Loucy (cell line): ENCODE results near the gene GPAM.

Experiments
- H2AFZ ChIP-seq: fragments of 200-600 bp; sonication (generic); 2 replicates; pipeline ENCODE4 v1.6.0; 2016; ENCODE audit warnings: antibody characterized with exemption, mild to moderate bottlenecking, low read length, moderate library complexity
- H3F3A ChIP-seq: fragments of 200-600 bp; 2 replicates; pipeline ENCODE4 v1.6.0; 2016; ENCODE audit warnings: antibody characterized with exemption, low read depth, mild to moderate bottlenecking
- H3K27me3 ChIP-seq: fragments of 200-600 bp; sonication (generic); 2 replicates; pipeline ENCODE4 v1.6.1; 2014; ENCODE audit warnings: low read length, mild to moderate bottlenecking; ENCODE audit not compliant: insufficient read depth, poor library complexity, severe bottlenecking
- H3K36me3 ChIP-seq: fragments of 200-600 bp; sonication (generic); 2 replicates; pipeline ENCODE4 v1.6.1; 2016; ENCODE audit warnings: low read length; ENCODE audit not compliant: insufficient read depth
- H3K4me1 ChIP-seq: fragments of 200-600 bp; sonication (generic); 2 replicates; pipeline ENCODE4 v1.5.1; 2014; ENCODE audit warnings: low read length, mild to moderate bottlenecking; ENCODE audit not compliant: insufficient read depth, poor library complexity, severe bottlenecking
- H3K4me2 ChIP-seq: fragments of 200-600 bp; sonication (generic); 2 replicates; pipeline ENCODE4 v1.6.0; 2014; ENCODE audit warnings: antibody characterized with exemption, low read length, low read depth, mild to moderate bottlenecking; ENCODE audit not compliant: poor library complexity, severe bottlenecking
- H3K4me3 ChIP-seq: fragments of 200-600 bp; sonication (generic); 2 replicates; pipeline ENCODE4 v1.5.1; 2014; ENCODE audit warnings: low read length, mild to moderate bottlenecking, mixed read lengths; ENCODE audit not compliant: poor library complexity, severe bottlenecking
- H3K79me2 ChIP-seq: fragments of 200-600 bp; sonication (generic); 2 replicates; pipeline ENCODE4 v1.6.1; 2014; ENCODE audit warnings: low read length; ENCODE audit not compliant: insufficient read depth
- H3K9ac ChIP-seq: fragments of 200-600 bp; sonication (generic); 2 replicates; pipeline ENCODE4 v1.6.0; 2014; ENCODE audit warnings: mild to moderate bottlenecking, low read depth, low read length, moderate library complexity; ENCODE audit not compliant: poor library complexity, severe bottlenecking
- H3K9me2 ChIP-seq: fragments of 200-600 bp; sonication (generic); replicated peaks from 2 replicates; pipeline ENCODE4 v1.6.1; 2016; ENCODE audit warnings: low read depth, low read length, mixed read lengths
- H3K9me3 ChIP-seq: fragments of 200-600 bp; sonication (generic); 2 replicates; pipeline ENCODE4 v1.6.1; 2014; ENCODE audit warnings: mild to moderate bottlenecking, antibody characterized with exemption, low read length, low read depth; ENCODE audit not compliant: insufficient read depth
- H4K20me1 ChIP-seq: fragments of 200-600 bp; sonication (generic); 2 replicates; pipeline ENCODE4 v1.6.0; 2014; ENCODE audit warnings: antibody characterized with exemption, low read length, mild to moderate bottlenecking; ENCODE audit not compliant: insufficient read depth, poor library complexity, severe bottlenecking
- EZH2phosphoT487 ChIP-seq: fragments of 200-600 bp; IDR thresholded peaks from 2 replicates; pipeline ENCODE4 v1.6.1; 2018; ENCODE audit warnings: antibody characterized with exemption, mild to moderate bottlenecking, moderate library complexity, borderline replicate concordance
- TF ChIP-seq, protein P1 (sequence below): fragments of 200-600 bp; sonication (generic); conservative IDR thresholded peaks from 2 replicates; pipeline ENCODE4 v1.5.1; 2014; ENCODE audit warnings: mild to moderate bottlenecking, antibody characterized with exemption, low read length

Gene GPAM

DNA sequence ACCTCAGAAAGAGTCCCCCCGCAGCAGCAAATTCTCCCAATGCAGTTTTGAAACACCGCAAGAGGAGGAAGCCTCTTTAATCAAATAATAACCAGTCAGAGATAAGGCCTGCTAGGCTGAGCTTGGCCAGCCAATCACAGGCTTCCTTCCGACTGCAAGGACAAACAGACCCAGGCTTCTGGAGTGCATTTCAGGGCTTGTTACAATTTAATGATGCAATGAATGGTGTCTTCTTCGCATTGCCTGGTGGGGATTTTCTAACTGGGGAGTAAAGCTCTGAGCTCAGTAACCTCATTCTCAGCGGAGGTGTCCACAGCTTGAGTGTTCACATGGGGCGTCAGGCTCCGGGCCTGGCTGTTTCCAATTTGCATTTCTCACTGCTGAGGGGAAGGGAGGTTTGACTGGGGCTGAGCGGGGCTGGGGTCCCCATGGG is 31.8 kb upstream of the GPAM start:
- H3K9ac ChIP-seq: no peak overlapping the region
- no peaks in the 10 kb centered on the region for H3F3A ChIP-seq
- no peaks in the 10 kb centered on the region for H4K20me1 ChIP-seq
- H3K9me3 ChIP-seq: no peaks in the 10 kb centered on the region
- H3K4me1 ChIP-seq: no peaks in the 10 kb centered on the region
- H3K9me2 ChIP-seq: no peaks in the 10 kb centered on the region
- H3K27me3 ChIP-seq: no peaks in the 10 kb centered on the region
- H2AFZ ChIP-seq: no peak overlapping the region
- TF ChIP-seq, protein P1, sequence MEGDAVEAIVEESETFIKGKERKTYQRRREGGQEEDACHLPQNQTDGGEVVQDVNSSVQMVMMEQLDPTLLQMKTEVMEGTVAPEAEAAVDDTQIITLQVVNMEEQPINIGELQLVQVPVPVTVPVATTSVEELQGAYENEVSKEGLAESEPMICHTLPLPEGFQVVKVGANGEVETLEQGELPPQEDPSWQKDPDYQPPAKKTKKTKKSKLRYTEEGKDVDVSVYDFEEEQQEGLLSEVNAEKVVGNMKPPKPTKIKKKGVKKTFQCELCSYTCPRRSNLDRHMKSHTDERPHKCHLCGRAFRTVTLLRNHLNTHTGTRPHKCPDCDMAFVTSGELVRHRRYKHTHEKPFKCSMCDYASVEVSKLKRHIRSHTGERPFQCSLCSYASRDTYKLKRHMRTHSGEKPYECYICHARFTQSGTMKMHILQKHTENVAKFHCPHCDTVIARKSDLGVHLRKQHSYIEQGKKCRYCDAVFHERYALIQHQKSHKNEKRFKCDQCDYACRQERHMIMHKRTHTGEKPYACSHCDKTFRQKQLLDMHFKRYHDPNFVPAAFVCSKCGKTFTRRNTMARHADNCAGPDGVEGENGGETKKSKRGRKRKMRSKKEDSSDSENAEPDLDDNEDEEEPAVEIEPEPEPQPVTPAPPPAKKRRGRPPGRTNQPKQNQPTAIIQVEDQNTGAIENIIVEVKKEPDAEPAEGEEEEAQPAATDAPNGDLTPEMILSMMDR: no peak
- no peak for TF ChIP-seq EZH2phosphoT487
- H3K4me3 ChIP-seq: no peak overlapping the region
- H3K4me2 ChIP-seq: no peak overlapping the region
- H3K36me3 ChIP-seq: no peaks in the 10 kb centered on the region
- no peaks in the 10 kb centered on the region for H3K79me2 ChIP-seq

DNA sequence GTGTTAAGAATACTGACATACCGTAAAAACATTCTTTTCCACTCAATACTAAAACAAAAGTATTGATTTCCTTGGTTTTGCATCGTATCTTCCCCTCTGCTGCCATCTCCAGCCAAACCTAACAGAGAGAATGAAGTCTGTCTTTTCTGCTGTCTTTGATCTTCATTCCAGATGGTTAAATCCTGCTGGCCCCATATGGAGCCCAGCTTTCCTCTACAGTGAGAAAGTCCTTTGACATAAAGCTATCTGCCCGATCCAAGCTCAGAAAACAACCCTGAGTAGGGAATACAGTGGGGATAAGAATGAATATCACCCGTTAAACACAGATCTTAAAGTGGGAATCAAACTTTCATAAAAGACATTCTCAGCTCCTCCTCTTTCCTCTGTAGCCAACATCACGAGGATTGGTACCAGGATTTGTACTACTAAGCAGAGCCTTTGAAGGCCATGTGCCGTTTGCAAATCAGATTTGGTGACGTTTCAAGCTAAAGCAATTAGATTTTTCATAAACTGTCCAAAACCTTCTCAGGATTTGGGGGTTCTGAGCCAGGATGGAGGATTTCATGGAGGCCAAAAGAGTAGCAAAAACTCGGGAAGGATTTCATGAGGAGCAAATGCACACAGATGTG is 30.8 kb upstream of the GPAM start:
- H3K9me2 ChIP-seq: no peaks in the 10 kb centered on the region
- H4K20me1 ChIP-seq: no peaks in the 10 kb centered on the region
- no peak overlapping the region for H2AFZ ChIP-seq
- no peaks in the 10 kb centered on the region for H3K27me3 ChIP-seq
- no peaks in the 10 kb centered on the region for H3K79me2 ChIP-seq
- H3K9ac ChIP-seq: no peak overlapping the region
- H3K36me3 ChIP-seq: no peaks in the 10 kb centered on the region
- no peak overlapping the region for H3K4me3 ChIP-seq
- H3K4me2 ChIP-seq: no peak overlapping the region
- no peaks in the 10 kb centered on the region for H3K4me1 ChIP-seq
- no peak for TF ChIP-seq EZH2phosphoT487
- TF ChIP-seq, protein P1: no peak
- H3F3A ChIP-seq: no peaks in the 10 kb centered on the region
- H3K9me3 ChIP-seq: no peaks in the 10 kb centered on the region

DNA sequence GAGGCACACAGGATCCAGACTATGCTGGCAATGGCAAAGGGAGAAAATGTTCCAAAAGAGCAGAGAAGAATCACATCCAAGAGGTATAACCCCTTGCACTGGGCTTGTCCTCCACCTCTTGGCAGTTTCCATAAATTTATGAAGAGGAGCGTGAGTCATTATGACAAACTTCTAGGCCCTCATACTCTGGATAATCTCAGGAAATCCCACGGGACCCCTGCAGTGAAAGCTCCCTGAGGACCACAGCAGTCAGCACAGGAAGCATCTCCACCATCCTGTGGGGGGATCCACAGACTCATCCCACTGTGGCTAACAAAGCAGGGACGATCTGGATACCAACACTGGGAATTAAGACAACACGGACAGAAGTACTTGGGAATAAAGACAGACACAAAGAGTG is 30.3 kb upstream of the GPAM start:
- H3K9me3 ChIP-seq: no peaks in the 10 kb centered on the region
- no peak overlapping the region for H2AFZ ChIP-seq
- no peaks in the 10 kb centered on the region for H3K9me2 ChIP-seq
- H3F3A ChIP-seq: no peaks in the 10 kb centered on the region
- H3K4me3 ChIP-seq: no peak overlapping the region
- no peaks in the 10 kb centered on the region for H4K20me1 ChIP-seq
- no peaks in the 10 kb centered on the region for H3K79me2 ChIP-seq
- no peaks in the 10 kb centered on the region for H3K27me3 ChIP-seq
- no peaks in the 10 kb centered on the region for H3K4me1 ChIP-seq
- TF ChIP-seq, protein P1: no peak
- no peak for TF ChIP-seq EZH2phosphoT487
- H3K4me2 ChIP-seq: no peak overlapping the region
- H3K36me3 ChIP-seq: no peaks in the 10 kb centered on the region
- no peak overlapping the region for H3K9ac ChIP-seq
